ENCODE data around the gene HSD11B2. TPM values are rescaled to one million over a fixed set of nuclear protein-coding genes. Genes with fewer than 3 reads are reported as not detected.
A peak's percentile ranks its signal among the peaks of the same experiment; 100 is the strongest.

The HSD11B2 gene
- total RNA-seq, 1 experiment from 2014 or later: 9.7 TPM

DNA sequence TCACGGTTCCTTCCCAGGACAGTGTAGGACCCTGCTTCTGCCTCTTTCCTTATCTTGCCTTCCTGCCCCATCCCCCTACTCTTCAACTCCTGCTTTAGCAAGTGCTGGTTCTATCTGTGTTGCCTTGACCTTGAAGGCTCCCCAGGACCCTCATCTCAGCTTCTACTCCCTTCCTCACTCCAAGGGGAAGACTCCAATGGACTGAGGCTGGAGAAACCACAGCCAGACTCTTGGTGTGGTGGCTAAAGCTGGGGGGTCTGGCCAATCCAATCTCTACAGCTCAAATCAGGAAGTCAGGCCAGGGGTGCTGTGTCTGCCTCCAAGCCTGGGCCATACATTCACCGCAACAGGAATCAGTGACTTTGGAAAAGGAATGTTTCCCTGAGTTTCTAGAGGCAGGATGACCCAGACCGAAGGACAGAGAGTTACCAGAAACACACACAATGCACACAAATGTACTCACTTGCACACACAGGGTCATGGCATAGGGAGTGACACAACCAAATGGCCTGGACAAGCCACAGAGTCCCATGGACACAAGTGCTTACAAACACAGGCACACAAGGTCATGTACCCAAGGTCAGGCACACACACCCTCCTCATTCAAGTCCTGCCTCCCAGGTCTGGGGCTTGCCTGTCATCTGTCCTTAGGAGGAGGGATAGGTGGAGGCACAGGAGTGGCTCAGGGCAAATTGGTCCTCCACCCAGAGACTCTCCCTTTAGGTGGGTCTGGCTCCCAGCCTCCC is 1.7 kb upstream of the HSD11B2 start:
- peak overlapping the region; percentile 77 for H3K9ac ChIP-seq (ENCODE audit: low read length)
- no peaks in the 10 kb centered on the region for H3K36me3 ChIP-seq (ENCODE audit: control insufficient read depth in 1 of 2, insufficient read depth in 2 of 2, low read length in 2 of 2)
- H3K4me3 ChIP-seq (replicated peaks in 1 of 2; ENCODE audit: low read depth in 1 of 2, low read length in 2 of 2): 0 out of 4 replicates have a peak overlapping the region, but pooled peaks of 1 of the 2 experiments have one; percentile 71
- POLR2A ChIA-PET: interaction anchor here (1.3 kb wide), 1 partner anchor 50 kb away, joined by 3 read pairs; no protein-coding TSS in a partner anchor
- H3K9me3 ChIP-seq (ENCODE audit: control insufficient read depth in 1 of 2, insufficient read depth in 1 of 2, low read depth in 1 of 2, low read length in 2 of 2): no peaks in the 10 kb centered on the region
- ATAC-seq (no peak), DNase-seq (ENCODE audit: low read depth, low spot score) (no peak)
- RAD21 ChIA-PET (ENCODE audit: low non-redundant PET in 1 of 2, low total read pairs in 2 of 2, uncharacterized antibody in 2 of 2, unreplicated experiment in 2 of 2): interaction anchor here (1.3 to 1.9 kb wide), 2 partner anchors 19 to 36 kb away, joined by 7 to 11 read pairs; no protein-coding TSS in a partner anchor
- intact Hi-C loops (cut with micrococcal nuclease): no loop called here
- CTCF ChIA-PET: interaction anchor here (1.1 to 3.7 kb wide), 7 partner anchors 11 to 231 kb away, joined by 3 to 41 read pairs (median 6); partner anchors contain the start of genes ACD, ATP6V0D1 and ZDHHC1
- no peaks in the 10 kb centered on the region for H4K20me1 ChIP-seq (ENCODE audit: insufficient read depth)
- TF ChIP-seq SRF (IDR thresholded peaks at IDR 0.05; ENCODE audit: low read depth) (no peak), SP1 (IDR thresholded peaks at IDR 0.05; ENCODE audit: low read depth) (no peak), EZH2 (IDR thresholded peaks at IDR 0.05) (no peak), SIN3A (IDR thresholded peaks at IDR 0.05; ENCODE audit: low read depth) (no peak), ELF1 (IDR thresholded peaks at IDR 0.05; ENCODE audit: borderline replicate concordance, low read depth) (no peak), EGR1 (IDR thresholded peaks at IDR 0.05; ENCODE audit: low read depth) (no peak), YY1 (IDR thresholded peaks at IDR 0.05; ENCODE audit: extremely low read depth, insufficient replicate concordance, low read depth, low read length) (no peak), FOSL1 (IDR thresholded peaks at IDR 0.05; ENCODE audit: low read depth) (no peak), POLR2A (IDR thresholded peaks at IDR 0.05; ENCODE audit: borderline replicate concordance, extremely low read depth, insufficient read depth, insufficient read length) (no peak), CTCF (IDR thresholded peaks at IDR 0.05 in 2 of 3, conservative IDR thresholded peaks at IDR 0.05 in 1 of 3; ENCODE audit: borderline replicate concordance in 1 of 3, insufficient read depth in 1 of 3, low read depth in 2 of 3, low read length in 2 of 3) (no peak), ZFX (IDR thresholded peaks at IDR 0.05) (no peak), TCF7L2 (IDR thresholded peaks at IDR 0.05; ENCODE audit: borderline replicate concordance, extremely low read depth, insufficient read depth, insufficient read length) (no peak), RAD21 (IDR thresholded peaks at IDR 0.05; ENCODE audit: low read depth) (no peak), ZNF274 (IDR thresholded peaks at IDR 0.05; ENCODE audit: low read depth, low read length) (no peak), ZBTB33 (IDR thresholded peaks at IDR 0.05; ENCODE audit: extremely low read depth, insufficient replicate concordance, low read length) (no peak), CEBPB (IDR thresholded peaks at IDR 0.05; ENCODE audit: low read depth) (no peak), JUND (IDR thresholded peaks at IDR 0.05) (no peak), POLR2AphosphoS5 (IDR thresholded peaks at IDR 0.05; ENCODE audit: low read depth, low read length) (no peak)
- TF ChIP-seq, protein P1, sequence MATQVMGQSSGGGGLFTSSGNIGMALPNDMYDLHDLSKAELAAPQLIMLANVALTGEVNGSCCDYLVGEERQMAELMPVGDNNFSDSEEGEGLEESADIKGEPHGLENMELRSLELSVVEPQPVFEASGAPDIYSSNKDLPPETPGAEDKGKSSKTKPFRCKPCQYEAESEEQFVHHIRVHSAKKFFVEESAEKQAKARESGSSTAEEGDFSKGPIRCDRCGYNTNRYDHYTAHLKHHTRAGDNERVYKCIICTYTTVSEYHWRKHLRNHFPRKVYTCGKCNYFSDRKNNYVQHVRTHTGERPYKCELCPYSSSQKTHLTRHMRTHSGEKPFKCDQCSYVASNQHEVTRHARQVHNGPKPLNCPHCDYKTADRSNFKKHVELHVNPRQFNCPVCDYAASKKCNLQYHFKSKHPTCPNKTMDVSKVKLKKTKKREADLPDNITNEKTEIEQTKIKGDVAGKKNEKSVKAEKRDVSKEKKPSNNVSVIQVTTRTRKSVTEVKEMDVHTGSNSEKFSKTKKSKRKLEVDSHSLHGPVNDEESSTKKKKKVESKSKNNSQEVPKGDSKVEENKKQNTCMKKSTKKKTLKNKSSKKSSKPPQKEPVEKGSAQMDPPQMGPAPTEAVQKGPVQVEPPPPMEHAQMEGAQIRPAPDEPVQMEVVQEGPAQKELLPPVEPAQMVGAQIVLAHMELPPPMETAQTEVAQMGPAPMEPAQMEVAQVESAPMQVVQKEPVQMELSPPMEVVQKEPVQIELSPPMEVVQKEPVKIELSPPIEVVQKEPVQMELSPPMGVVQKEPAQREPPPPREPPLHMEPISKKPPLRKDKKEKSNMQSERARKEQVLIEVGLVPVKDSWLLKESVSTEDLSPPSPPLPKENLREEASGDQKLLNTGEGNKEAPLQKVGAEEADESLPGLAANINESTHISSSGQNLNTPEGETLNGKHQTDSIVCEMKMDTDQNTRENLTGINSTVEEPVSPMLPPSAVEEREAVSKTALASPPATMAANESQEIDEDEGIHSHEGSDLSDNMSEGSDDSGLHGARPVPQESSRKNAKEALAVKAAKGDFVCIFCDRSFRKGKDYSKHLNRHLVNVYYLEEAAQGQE (IDR thresholded peaks at IDR 0.05; ENCODE audit: low read depth): no peak
- TF ChIP-seq, protein P2, sequence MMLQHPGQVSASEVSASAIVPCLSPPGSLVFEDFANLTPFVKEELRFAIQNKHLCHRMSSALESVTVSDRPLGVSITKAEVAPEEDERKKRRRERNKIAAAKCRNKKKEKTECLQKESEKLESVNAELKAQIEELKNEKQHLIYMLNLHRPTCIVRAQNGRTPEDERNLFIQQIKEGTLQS (IDR thresholded peaks at IDR 0.05): no peak
- no peak overlapping the region for H2AFZ ChIP-seq (ENCODE audit: low read depth, low read length, poor library complexity, severe bottlenecking)
- TSS peak; percentile 43 for BruUV-seq (replicated peaks)
- no peaks in the 10 kb centered on the region for H3K79me2 ChIP-seq (ENCODE audit: insufficient read depth, low read length)
- no peaks in the 10 kb centered on the region for H3K27me3 ChIP-seq (ENCODE audit: insufficient read depth, low read length)
- H3K4me2 ChIP-seq (ENCODE audit: low read length): peak overlapping the region; percentile 96
- no peaks in the 10 kb centered on the region for H3K9me2 ChIP-seq (ENCODE audit: insufficient read depth)
- no peak overlapping the region for H3K27ac ChIP-seq (ENCODE audit: low read depth, low read length)
- peaks cover 6 to 44% of the 10 kb centered on the region in 2 experiments; a peak in 3 of 4 replicates for H3K4me1 ChIP-seq (ENCODE audit: control insufficient read depth in 1 of 2, insufficient read depth in 2 of 2, low read length in 2 of 2)

Measured in HCT116 (cell line).